Measurements from ENCODE around the gene TNFSF10. TPM values are rescaled to one million over a fixed set of nuclear protein-coding genes. Genes with fewer than 3 reads are reported as not detected.

TNFSF10 gene
- total and polyA plus RNA-seq, 10 of the 15 experiments (the other 5 are each of a cell fraction or from before 2014, with no cell fraction given), result 2.1 to 12.3 (median 4.4) TPM

DNA sequence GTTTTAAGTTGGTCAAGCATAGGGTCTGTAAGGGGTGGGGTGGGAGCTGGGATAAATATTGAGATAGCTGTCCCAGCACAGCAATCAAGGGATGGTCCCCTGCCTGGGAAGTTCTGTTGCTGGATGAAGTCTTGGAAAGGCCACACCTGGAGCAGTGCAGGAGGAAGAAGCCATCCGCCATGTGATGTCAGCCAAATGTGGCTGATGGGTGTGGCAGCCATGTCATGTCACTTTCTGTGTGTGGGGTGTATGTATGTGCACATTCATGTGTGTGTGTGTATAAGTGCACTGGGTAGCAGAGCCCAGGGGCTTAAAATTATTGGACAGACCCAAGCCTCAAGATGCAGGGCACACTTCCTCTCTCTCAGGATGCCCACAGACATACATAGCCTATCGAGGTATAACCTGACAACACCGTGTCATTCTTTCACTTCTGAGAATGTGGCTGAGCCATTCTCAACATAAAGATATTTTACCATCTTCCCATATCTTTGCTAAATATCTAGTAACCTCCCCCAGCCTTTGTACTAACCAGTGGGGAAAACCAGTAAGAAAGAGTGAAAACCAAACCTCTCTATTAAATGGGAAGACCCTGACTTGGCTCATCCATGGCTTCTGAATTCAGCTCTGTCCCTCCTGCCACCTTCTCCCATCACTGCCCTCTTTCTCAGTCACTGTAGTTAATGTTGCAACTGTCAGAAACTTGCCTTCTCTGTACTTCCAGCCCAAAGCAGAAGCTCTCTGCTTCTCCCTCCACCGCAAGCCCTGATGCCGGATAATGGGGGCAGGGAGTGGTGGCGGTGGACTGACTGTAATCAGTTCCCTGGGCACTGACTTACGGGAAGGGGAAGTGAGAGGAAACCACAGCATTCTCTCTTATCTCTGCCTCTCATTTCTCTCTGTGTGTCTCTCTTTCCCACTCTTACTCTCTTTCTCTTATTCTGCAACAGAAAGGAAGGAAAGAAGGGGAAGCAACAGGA lies 11.2 kb downstream of the TNFSF10 start (continued):
- TF ChIP-seq CBFB (IDR thresholded peaks at IDR 0.05; ENCODE audit: low read depth) (peak; percentile 60; the same call in 1 of the 2 replicates), MEF2A (IDR thresholded peaks at IDR 0.05; ENCODE audit: insufficient read depth, low read depth, low read length) (peak; percentile 11; the same call in 1 of the 2 replicates), RUNX3 (IDR thresholded peaks at IDR 0.05; ENCODE audit: low read length) (peak; percentile 93), CHD2 (IDR thresholded peaks at IDR 0.05; ENCODE audit: borderline replicate concordance, low read depth, low read length) (0 out of 2 replicates have a peak, but pooled peaks have one; percentile 54), KAT2A (conservative IDR thresholded peaks at IDR 0.05; ENCODE audit: control insufficient read depth, low read depth, low read length) (no peak), CEBPZ (IDR thresholded peaks at IDR 0.05; ENCODE audit: low read depth, low read length) (no peak), POLR2AphosphoS2 (IDR thresholded peaks at IDR 0.05; ENCODE audit: low read depth, low read length) (no peak), ZNF24 (IDR thresholded peaks at IDR 0.05) (no peak), IKZF1 (conservative IDR thresholded peaks at IDR 0.05) (peak; percentile 88), TCF7 (IDR thresholded peaks at IDR 0.05; ENCODE audit: borderline replicate concordance) (0 out of 2 replicates have a peak, but pooled peaks have one; percentile 21), ZBTB33 (IDR thresholded peaks at IDR 0.05) (no peak), JUND (IDR thresholded peaks at IDR 0.05; ENCODE audit: low read depth, low read length) (no peak), STAT1 (conservative IDR thresholded peaks at IDR 0.05) (no peak), NR2F1 (conservative IDR thresholded peaks at IDR 0.05) (no peak), PML (IDR thresholded peaks at IDR 0.05; ENCODE audit: low read length) (no peak), SP1 (IDR thresholded peaks at IDR 0.05; ENCODE audit: low read depth, low read length) (no peak)

Data from GM12878 (cell line).